H1 (cell line): ENCODE data around the gene STX18. TPM values are rescaled to one million over a fixed set of nuclear protein-coding genes. Genes with fewer than 3 reads are reported as not detected.

Experiments used
- ASH2L ChIP-seq: fragments of 200-600, 300-600 bp; sonication (generic); IDR thresholded peaks from one replicate; pipeline ENCODE4 v1.7.1; 2017; ENCODE audit warnings: low read length
- BCL11A ChIP-seq, 2 experiments: IDR thresholded peaks; one replicate each; pipeline ENCODE4 v1.6.1; 2011; ENCODE audit warnings: low read depth in 2 of 2, low read length in 2 of 2, mild to moderate bottlenecking in 2 of 2
- RBBP5 ChIP-seq: IDR thresholded peaks from 2 replicates; pipeline ENCODE4 v1.7.1; 2012; ENCODE audit warnings: low read depth, mild to moderate bottlenecking, inconsistent platforms, low read length, moderate library complexity, borderline replicate concordance
- RNF2 ChIP-seq: fragments of 200-900, 300-1000 bp; sonication (generic); IDR thresholded peaks from 2 replicates; pipeline ENCODE4 v1.7.1; 2016; ENCODE audit warnings: borderline replicate concordance, low read depth, mild to moderate bottlenecking, antibody characterized with exemption, low read length; ENCODE audit not compliant: poor library complexity, severe bottlenecking; ENCODE audit errors: missing control alignments
- SAP30 ChIP-seq: fragments of 300-600 bp; sonication (generic); IDR thresholded peaks from 2 replicates; pipeline ENCODE4 v1.7.1; 2012; ENCODE audit warnings: low read length, moderate library complexity, mild to moderate bottlenecking, inconsistent platforms; ENCODE audit not compliant: insufficient read depth, insufficient replicate concordance
- SIRT6 ChIP-seq: IDR thresholded peaks from one replicate; pipeline ENCODE4 v1.7.1; 2012; ENCODE audit warnings: low read length, inconsistent platforms
- polyA plus RNA-seq, 7 experiments: library from polyadenylated mRNA; depleted of rRNA in 3 of 7; stranded (reverse) in 5 of 7; unstranded in 2 of 7; fragments of >200 nt in 5 of 7; fragments of 200-250 nt in 2 of 7; gene quantifications; 1 replicate in 5 of 7; 2 replicates in 1 of 7; 4 replicates in 1 of 7; pipeline versions ENCODE4 v1.2.1 to v1.2.3, GENCODE V29; 2011 to 2013; ENCODE audit warnings: missing spikeins in 2 of 7, mixed read lengths in 2 of 7
- total RNA-seq: library from RNA; stranded (reverse); fragmentation: NEBNext Ultra II Directional; extraction: Animal tissue kit (Norgen Biotek cat#: 25700); gene quantifications from 2 replicates; pipeline ENCODE4 v1.2.1, GENCODE V29; 2021

STX18 gene
- total and polyA plus RNA-seq, 2 of the 8 experiments (the other 6 are each of a cell fraction or from before 2014, with no cell fraction given), result 14.6 to 18.3 TPM

DNA sequence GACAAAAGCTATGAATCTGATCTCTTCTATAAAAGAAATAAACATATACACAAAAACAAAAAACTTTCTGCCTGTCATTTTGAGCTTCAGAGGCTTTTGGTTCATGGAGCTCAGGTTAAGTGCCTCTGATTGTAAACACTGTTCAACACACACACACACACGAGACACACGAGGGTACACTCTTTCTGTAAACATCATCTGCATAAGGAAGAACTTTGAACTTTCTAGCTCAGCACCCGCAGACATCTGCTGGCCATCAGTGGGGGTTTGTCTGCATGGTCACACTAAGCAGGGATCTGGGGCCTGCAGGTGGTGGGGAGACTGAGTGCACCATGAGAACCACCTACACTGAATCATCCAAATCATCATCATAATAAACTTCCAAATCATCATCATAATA is 54.9 kb downstream of the STX18 start (continued):
- TF ChIP-seq RBBP5 (no peak), ASH2L (no peak), BCL11A (IDR thresholded peaks at IDR 0.05; ENCODE audit: low read depth in 2 of 2, low read length in 2 of 2) (no peak), RNF2 (no peak), SAP30 (no peak), SIRT6 (no peak)
